GM19395 (cell line): Measurements from ENCODE around the gene IL11RA.
"Not testable (repeated sequence)": the region's sequence is repeated elsewhere in the genome, so short reads cannot be mapped to it uniquely, and the experiment has no call there.

Source experiments
- ATAC-seq: cut with Tn5 transposase; IDR thresholded peaks from one replicate; pipeline ENCODE4 v1.9.1; 2021; ENCODE audit warnings: mild to moderate bottlenecking, moderate library complexity; ENCODE audit not compliant: unreplicated experiment

The IL11RA gene

DNA sequence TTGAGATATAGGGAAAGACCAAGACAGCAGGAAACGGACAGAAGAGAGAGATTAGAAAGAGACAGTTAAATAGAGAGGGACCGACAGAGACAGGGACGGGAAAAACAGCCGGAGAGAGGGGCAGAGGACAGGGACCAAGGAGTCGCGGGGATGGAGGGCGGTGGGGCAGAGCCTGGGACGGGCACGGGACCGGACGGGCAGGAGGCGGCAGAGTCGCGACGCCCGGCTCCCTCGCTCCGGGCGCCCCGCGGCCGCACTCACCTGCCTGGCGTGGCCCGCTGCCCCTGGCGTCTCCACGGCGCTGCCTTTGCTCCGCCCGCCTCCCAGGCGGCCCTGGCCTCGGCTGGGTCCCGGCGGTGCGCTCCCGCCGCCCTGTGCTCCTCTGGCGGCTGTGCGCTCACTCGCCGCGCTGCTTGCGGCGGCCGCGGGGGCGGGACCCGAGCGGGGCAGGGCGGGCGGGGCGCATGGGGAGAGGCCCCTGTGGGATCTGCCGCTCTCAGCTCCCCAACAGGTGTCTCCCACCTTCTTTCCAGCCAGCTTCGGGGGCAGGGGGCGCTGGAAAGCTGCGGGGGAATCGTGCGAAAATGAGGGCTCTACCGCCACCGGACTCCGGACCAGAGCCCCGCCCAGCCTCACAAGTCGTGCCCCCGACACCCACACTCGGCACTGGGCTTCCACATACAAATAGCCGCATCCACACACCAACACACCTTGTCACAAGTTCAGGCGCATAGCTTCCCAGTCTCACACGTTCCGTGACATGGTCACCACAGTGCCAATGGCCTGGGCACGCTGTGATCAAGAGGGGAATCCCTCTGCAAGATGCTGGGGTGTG, 23.1 kb upstream of the IL11RA start, which contains the start of gene ARID3C:
Gene ARID3C, minus strand, starts transcription at position 411 of the 835 bp plus-strand sequence. CDS start 1,052 bp downstream, outside the sequence.
- no peak for ATAC-seq

DNA sequence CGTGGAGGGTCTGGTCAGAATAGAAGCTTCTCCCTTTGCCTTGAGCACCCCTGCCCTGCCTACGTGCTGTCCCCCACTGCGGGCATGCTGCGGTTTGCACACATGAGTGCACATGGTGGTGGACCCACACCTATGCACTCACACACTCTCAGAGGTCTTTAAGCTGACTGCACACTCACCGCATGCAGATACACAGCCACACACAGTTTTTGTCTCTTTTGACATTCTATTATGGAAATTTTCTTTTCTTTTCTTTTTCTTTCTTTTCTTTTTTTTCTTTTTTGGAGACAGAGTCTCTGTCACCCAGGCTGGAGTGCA, 22.5 kb upstream of the IL11RA start:
- no peak for ATAC-seq

DNA sequence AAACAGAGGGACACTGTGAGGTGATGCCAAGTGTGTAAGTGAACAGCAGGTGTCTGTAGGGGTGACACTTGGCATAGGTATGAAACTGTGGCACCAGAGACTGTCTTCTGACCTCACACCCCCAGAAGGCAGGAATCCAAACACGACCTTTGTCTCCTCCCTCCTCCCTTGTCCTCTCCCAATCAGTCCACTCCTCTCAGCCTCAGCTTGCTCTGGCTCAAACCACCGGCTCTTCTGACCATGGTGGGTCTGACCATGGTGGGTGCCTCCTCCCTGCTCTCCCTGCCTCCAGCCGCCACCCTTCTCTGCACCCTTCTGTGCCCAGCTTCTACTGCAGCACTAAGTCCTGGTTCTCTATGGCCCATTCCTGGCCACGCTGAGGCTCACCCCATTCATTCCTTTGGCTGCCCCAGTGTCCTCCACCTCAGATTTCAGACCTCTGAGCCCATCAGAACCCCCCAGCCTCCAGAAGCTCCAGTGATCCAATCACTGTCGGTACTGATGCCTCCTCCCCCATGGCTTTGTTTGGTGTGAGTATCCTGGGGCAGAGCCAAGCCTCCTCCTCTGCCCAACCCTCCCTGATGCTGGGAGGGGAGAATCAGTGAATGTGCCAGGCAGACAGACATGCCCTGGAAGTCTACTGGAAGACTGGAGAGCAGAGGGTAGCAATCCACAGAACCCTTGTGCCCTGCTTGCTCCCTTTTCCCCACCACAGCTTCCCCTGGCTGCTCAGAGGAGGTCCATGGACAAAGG, 21.4 kb upstream of the IL11RA start:
- no peak for ATAC-seq

GRCh38 chr9:34633166-34633565, 18.8 kb upstream of the IL11RA start:
- no peak for ATAC-seq

DNA sequence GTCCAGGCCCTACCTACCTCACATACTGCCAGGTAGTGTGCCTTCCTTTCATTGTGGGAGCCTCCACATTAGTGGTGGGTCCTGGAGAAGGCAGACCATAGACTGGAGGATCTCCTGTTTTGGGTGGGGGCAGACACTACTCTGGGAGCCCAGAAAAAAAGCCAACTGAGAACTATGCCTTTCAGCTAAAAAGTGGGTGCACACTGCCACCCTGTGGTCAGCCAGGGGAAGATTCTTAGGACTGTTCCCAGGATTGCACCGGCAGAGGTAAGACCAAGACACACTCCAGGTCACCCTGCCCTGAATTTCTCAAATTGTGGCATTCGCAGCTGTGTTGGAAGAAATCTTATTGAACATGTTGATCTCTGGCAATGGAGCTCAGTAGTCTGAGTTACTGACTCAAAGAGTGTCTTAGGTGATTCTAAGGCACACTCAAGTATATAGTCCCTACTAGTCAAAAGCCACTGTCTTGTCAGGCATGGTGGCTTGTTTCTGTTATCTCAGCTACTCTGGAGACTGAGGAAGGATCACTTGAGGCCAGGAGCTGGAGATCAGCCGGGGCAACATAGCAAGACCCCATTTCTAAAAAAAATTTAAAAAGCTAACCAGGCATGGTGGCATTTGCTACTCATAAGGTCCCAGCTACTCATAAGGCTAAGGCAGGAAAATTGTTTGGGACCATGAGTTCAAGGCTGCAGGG, 18.0 kb upstream of the IL11RA start:
- peak; percentile 44 for ATAC-seq

GRCh38 chr9:34634551-34635248, 17.3 kb upstream of the IL11RA start:
- ATAC-seq: no peak

DNA sequence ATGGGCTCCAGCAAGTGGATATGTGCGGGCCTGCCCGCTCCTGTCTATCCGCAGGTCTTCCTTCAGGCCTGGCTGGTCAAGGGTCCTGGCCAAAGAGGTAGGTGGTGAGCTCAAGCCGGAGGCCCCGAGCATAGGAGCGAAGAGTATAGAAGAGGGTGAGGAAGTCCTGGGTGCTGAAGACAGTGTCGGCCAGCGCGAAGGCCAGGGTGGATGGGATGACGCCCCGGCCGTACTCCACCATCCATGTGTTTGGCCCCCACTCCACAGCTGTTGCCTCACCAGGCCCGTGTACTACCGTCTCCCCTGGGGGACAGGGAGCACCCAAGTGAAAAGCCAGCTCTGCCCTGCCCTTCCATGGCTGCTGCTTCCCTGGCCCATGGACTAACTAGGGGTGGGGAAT, 16.4 kb upstream of the IL11RA start:
- no peak for ATAC-seq

DNA sequence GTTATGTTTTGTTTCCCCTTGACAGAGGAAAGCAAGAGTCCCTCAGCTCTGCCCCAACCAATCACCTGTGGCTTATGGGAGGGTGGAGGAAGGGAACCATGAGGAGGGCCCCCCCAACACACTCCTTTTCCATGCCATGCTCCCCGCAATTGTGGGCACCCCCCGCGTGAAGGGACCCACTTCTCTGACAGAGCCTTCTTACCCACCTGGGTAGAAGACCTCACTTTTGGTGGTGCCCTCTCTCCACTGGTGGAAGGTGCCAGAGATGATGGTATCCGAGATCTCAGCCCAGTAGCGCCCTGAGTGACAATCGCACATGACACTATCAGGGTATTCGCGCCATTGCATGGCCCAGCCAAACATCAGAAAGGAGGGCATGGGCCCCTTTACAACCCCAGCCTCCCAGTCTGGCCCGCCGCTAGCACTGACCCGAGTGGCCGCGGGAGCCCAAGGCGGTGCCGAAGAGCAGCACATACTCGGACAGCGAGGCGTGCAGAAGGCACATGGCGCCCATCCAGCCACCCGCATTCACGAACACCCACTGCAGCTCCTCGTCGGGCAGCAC, 15.1 kb upstream of the IL11RA start:
- no peak for ATAC-seq

- peak; percentile 88 for ATAC-seq
Measured at GRCh38 chr9:34637356-34638137, 14.4 kb upstream of the IL11RA start, which contains the start of gene SIGMAR1. SIGMAR1 (minus strand) TSS chr9:34637787; CDS start chr9:34637697, 90 bp downstream.

- no peak for ATAC-seq
Measured at GRCh38 chr9:34638138-34638445, 13.9 kb upstream of the IL11RA start.

- not testable (repeated sequence) for ATAC-seq
Measured at GRCh38 chr9:34639322-34639721, 12.7 kb upstream of the IL11RA start.

DNA sequence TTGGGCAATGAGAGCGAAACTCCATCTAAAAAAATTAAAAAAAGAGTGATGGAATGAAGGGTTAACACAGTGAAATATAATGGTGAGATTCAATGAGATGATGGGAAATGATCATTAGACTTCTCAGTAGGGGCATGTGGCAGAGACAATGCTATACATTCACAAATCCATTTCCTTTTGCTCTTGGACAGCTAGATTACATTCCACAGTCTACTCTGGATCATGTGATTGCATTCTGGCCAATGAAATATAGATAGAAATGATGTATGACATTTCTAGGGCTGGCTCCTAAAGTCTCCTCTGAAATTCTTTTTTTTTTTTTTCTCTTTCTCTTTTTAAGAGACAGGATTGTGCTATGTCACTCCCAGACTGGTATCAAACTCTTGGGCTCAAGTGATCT, 9.3 kb upstream of the IL11RA start:
- no peak for ATAC-seq

DNA sequence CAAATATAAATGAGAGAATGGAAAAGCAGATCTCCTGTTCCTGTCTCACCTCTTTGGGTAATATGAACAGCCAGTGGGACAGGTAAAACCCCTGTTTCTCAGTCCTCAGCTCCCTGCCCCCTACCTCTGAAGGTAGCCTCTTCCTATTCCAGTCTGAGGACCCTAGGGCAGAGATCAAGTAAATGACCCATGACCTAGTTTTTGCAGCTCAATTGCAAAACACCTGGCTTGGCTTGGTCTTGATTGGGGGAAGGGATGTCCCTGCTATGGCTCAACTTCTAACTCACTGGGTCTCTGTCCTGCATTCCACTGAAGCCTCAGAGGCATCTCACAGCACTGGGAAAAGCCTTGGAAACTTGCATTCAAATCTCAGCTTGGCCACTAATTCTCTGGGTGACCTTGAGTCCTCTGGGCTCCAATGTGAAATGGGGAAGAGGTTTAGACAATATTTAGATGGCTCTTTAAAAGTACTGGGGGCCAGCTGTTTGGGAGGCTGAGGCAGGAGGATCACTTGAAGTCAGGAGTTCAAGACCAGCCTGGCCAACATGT, 7.1 kb upstream of the IL11RA start:
- no peak for ATAC-seq

DNA sequence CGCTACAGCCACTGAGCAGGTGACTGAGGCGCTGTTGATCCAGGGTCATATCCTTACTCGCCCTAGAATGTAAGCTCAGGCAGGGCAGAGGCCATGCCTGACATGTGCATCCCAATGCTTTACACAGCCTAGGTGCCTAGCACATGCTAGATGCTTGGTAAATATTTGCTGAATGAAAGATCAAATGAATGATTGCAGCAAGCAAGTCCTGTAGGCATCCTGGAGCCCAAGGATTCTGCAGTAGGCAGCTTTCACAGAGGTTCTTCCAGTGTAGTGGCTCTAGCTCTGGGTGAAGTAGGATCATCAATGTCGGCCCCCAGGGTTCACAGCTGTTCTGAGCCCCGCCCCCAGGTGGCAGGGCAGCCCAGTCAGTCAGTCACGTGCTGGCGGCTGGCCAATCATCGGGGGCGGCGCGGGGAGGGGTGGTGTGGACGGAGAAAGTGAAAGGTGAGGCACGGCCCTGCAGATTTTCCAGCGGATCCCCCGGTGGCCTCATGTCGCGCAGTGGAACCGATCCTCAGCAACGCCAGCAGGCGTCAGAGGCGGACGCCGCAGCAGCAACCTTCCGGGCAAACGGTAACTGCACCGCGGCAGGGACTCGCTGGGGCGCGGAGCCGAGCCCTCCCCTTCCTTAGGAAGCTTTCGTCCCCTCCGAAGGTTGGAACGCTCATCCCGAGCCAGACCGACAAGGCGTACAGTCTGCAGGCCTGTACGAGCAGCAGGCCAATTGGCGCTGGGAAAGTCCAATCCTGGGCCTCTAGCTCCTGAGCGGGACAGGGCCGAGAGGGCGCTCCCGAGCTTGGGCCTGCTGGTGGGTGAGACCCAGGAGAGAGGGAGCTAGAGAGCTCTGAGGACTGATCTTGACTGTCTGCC, 5.5 kb upstream of the IL11RA start, which contains the start of gene GALT:
Gene GALT, plus strand, starts transcription at position 465 of the 873 bp plus-strand sequence. Its CDS starts 30 bp downstream, at position 495.
- peak; percentile 90 for ATAC-seq

DNA sequence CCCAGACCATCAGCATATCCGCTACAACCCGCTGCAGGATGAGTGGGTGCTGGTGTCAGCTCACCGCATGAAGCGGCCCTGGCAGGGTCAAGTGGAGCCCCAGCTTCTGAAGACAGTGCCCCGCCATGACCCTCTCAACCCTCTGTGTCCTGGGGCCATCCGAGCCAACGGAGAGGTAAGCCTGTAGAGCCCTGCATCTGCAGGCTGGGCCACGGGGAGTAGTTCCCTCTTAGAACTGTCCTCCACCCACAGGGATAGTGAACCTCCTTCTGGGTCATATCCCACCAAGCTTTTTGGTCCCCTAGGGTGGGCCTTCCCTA, 4.9 kb upstream of the IL11RA start:
- peak; percentile 24 for ATAC-seq

- no peak for ATAC-seq
Measured at GRCh38 chr9:34647651-34648050, 4.3 kb upstream of the IL11RA start.

- no peak for ATAC-seq
Measured at GRCh38 chr9:34648673-34649072, 3.3 kb upstream of the IL11RA start.

GRCh38 chr9:34650816-34651215, 1.2 kb upstream of the IL11RA start:
- no peak for ATAC-seq

DNA sequence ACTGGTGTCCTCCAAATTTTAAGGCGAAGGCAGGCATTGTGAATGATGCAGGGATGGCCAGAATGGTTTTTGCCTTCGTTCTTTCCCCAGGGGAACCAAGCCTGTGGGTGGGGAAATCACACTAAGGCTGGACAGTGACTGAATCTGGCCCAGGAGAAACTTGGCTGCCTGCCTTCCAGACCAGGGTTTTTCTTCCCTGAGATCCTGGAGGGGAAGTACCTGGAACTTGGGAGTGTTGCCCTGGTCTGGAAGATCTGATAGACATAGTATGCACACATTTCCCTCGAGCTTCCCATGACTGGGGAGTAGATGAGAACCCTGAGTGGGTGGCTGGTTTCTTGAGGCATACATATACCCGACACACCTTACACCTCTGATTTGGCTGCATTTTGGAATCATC, 664 bp upstream of the IL11RA start:
- no peak for ATAC-seq
